ENCODE results near the gene ISOC1.

Gene ISOC1

GRCh38 chr5:129125819-129126218, 31.3 kb downstream of the ISOC1 start:
- DNase-seq (ENCODE audit: low read depth), result no peak

- DNase-seq (ENCODE audit: low read depth), result no peak
Observed at GRCh38 chr5:129133553-129133952, 39.0 kb downstream of the ISOC1 start.

DNA sequence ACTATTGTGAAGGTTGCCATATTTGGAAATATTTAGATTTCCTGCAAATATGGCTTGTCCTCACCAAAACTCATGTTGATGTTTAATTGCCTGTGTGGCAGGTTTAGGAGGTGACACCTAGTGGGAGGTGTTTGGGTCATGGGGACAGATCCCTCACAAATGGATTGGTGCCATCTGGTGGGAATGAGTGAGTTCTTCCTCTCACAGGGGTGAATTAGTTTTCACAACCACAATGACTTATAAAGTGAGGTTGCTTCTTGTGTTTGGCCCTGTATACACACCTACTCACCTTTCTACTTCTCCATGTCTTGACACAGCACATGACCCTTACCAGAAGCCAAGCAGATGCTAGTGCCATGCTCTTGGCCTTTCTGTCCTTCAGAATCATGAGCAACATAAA, 41.1 kb downstream of the ISOC1 start:
- no peak for DNase-seq (ENCODE audit: low read depth)

DNA sequence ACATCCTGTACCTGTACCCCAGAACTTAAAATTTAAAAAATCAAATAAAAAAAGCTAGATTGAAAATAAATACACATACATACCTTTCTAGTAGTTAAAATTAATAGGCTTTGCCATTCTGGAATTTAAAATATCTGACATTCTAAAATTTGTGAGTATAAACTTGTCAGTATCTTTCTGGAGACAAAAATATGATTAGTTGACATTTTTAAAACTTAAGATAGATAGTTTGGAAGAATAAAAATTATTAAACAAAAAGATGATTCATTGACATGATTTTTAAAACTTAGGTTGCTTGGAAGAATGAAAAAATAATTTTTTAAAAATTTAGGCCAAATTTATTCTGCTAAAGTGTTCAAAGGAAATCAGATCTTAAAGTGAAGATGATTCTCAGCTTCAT, 43.1 kb downstream of the ISOC1 start:
- DNase-seq (ENCODE audit: low read depth), result no peak

- DNase-seq (ENCODE audit: low read depth), result no peak
Observed at GRCh38 chr5:129141078-129141477, 46.5 kb downstream of the ISOC1 start.

DNA sequence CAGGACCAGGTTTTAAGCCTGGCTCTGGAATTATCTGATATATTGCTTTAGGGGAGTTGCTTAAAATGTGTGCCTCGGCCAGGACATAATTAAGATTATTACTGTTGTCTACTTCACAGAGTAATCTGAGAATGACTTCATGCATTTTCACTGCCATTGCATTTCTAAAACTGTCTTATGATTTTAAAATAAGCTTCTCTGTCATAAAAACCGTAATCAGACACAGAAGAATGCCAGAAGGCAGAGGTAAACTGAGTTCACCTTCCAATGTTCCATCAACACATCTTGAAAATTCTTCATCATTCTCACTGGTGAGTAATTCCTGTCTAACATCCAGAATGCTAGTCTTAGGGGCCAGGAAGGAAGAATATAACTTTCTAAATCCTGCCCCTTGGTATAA, 47.1 kb downstream of the ISOC1 start:
- DNase-seq (ENCODE audit: low read depth), result no peak

GRCh38 chr5:129155876-129156275, 61.3 kb downstream of the ISOC1 start:
- no peak for DNase-seq (ENCODE audit: low read depth)

- no peak for DNase-seq (ENCODE audit: low read depth)
Observed at GRCh38 chr5:129161830-129162229, 67.3 kb downstream of the ISOC1 start.
